ENCODE results near the gene MAP1B. TPM values are rescaled to one million over a fixed set of nuclear protein-coding genes. Genes with fewer than 3 reads are reported as not detected.

Gene MAP1B
- total RNA-seq, 1 donor from 2014 or later, result 20.5 TPM

GRCh38 chr5:72210888-72211678, 103.8 kb downstream of the MAP1B start:
- intact Hi-C loops (cut with DNase I), result no loop called here
- no peak overlapping the region for H3K4me3 ChIP-seq
- no peaks in the 10 kb centered on the region for H3K9me3 ChIP-seq
- no peaks in the 10 kb centered on the region for H3K27me3 ChIP-seq
- ATAC-seq (no peak), DNase-seq (no peak)
- H3K36me3 ChIP-seq, result no peaks in the 10 kb centered on the region
- no peak overlapping the region for H3K27ac ChIP-seq
- no peak for TF ChIP-seq CTCF (IDR thresholded peaks at IDR 0.05)
- peaks cover 9% of the 10 kb centered on the region for H3K4me1 ChIP-seq

GRCh38 chr5:72212171-72212570, 104.9 kb downstream of the MAP1B start:
- Histone ChIP-seq H3K36me3 (no peaks in the 10 kb centered on the region), H3K27ac (no peak overlapping the region), H3K4me3 (no peak overlapping the region), H3K4me1 (peaks cover 9% of the 10 kb centered on the region), H3K27me3 (no peaks in the 10 kb centered on the region), H3K9me3 (no peaks in the 10 kb centered on the region)
- intact Hi-C loops (cut with DNase I), result no loop called here
- DNase-seq, result no peak
- no peak for TF ChIP-seq CTCF (IDR thresholded peaks at IDR 0.05)
- ATAC-seq, result no peak

GRCh38 chr5:72213482-72213881, 106.2 kb downstream of the MAP1B start:
- intact Hi-C loops (cut with DNase I), result no loop called here
- no peak for TF ChIP-seq CTCF (IDR thresholded peaks at IDR 0.05)
- H3K4me3 ChIP-seq, result no peak overlapping the region
- no peak for ATAC-seq
- H3K36me3 ChIP-seq, result peaks cover 11% of the 10 kb centered on the region
- H3K4me1 ChIP-seq, result peaks cover 9% of the 10 kb centered on the region
- DNase-seq, result no peak
- no peaks in the 10 kb centered on the region for H3K27me3 ChIP-seq
- no peak overlapping the region for H3K27ac ChIP-seq
- H3K9me3 ChIP-seq, result no peaks in the 10 kb centered on the region

- Histone ChIP-seq H3K4me3 (no peak overlapping the region), H3K36me3 (peaks cover 18% of the 10 kb centered on the region), H3K27me3 (no peaks in the 10 kb centered on the region), H3K4me1 (peaks cover 9% of the 10 kb centered on the region), H3K27ac (no peak overlapping the region), H3K9me3 (no peaks in the 10 kb centered on the region)
- no peak for DNase-seq
- ATAC-seq, result no peak
- intact Hi-C loops (cut with DNase I), result no loop called here
- TF ChIP-seq CTCF (IDR thresholded peaks at IDR 0.05), result no peak
Measured at GRCh38 chr5:72214168-72214567, 106.9 kb downstream of the MAP1B start.

- peaks cover 44% of the 10 kb centered on the region for H3K36me3 ChIP-seq
Measured at GRCh38 chr5:72216756-72217155, 109.5 kb downstream of the MAP1B start.

More at GRCh38 chr5:72216756-72217155, 109.5 kb downstream of the MAP1B start:
- intact Hi-C loops (cut with DNase I), result no loop called here
- no peak for DNase-seq
- TF ChIP-seq CTCF (IDR thresholded peaks at IDR 0.05), result no peak
- Histone ChIP-seq H3K4me3 (no peak overlapping the region), H3K4me1 (no peaks in the 10 kb centered on the region), H3K9me3 (no peaks in the 10 kb centered on the region), H3K27ac (no peak overlapping the region), H3K27me3 (no peaks in the 10 kb centered on the region)
- ATAC-seq, result no peak

Data from upper lobe of right lung (tissue), 1 donor.